ENCODE measurements around the gene CPLANE1. TPM values are rescaled to one million over a fixed set of nuclear protein-coding genes. Genes with fewer than 3 reads are reported as not detected.
"Not testable (repeated sequence)": the region's sequence is repeated elsewhere in the genome, so short reads cannot be mapped to it uniquely, and the experiment has no call there.

The CPLANE1 gene
- total RNA-seq, 1 experiment from 2014 or later = 21.9 TPM

DNA sequence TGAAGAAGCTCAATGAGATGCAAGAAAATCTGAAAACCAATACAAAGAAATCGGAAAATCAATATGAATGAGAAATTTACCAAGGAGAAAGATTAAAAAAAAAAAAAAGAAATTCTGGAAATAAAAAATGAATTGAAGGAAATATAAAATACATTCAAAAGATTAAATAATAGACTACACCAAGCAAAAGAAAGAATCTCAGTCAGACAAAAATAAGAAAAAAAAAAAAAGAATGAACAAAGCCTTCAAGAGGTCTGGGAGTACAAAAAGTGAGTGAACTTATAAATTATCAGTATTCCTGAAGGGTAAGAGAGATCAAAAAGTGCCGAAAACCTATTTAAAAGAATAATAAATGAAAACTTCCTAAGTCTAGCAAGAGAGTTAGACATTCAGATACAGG lies 14.9 kb downstream of the CPLANE1 start:
- Histone ChIP-seq H3K27ac (ENCODE audit: low read depth, low read length, poor library complexity, severe bottlenecking) (no peak overlapping the region), H3K27me3 (replicated peaks; ENCODE audit: insufficient read depth, low read depth, low read length, poor library complexity) (no peaks in the 10 kb centered on the region), H3K36me3 (ENCODE audit: insufficient read depth, low read length, poor library complexity, severe bottlenecking) (peaks cover 23% of the 10 kb centered on the region), H3K4me3 (ENCODE audit: low read depth, low read length, poor library complexity, severe bottlenecking) (no peak overlapping the region), H3K4me1 (ENCODE audit: insufficient read depth, low read length, poor library complexity, severe bottlenecking) (no peaks in the 10 kb centered on the region), H3K9me3 (ENCODE audit: low read depth, low read length, poor library complexity, severe bottlenecking) (no peaks in the 10 kb centered on the region)
- CTCF ChIA-PET = no interaction called here
- POLR2A ChIA-PET (ENCODE audit: low non-redundant PET) = no interaction called here
- intact Hi-C loops (cut with micrococcal nuclease; ENCODE audit: unreplicated experiment) = no loop called here
- no peak for DNase-seq (ENCODE audit: low spot score)
- BruUV-seq (replicated peaks) = no TSS peak
- TF ChIP-seq, protein P1, sequence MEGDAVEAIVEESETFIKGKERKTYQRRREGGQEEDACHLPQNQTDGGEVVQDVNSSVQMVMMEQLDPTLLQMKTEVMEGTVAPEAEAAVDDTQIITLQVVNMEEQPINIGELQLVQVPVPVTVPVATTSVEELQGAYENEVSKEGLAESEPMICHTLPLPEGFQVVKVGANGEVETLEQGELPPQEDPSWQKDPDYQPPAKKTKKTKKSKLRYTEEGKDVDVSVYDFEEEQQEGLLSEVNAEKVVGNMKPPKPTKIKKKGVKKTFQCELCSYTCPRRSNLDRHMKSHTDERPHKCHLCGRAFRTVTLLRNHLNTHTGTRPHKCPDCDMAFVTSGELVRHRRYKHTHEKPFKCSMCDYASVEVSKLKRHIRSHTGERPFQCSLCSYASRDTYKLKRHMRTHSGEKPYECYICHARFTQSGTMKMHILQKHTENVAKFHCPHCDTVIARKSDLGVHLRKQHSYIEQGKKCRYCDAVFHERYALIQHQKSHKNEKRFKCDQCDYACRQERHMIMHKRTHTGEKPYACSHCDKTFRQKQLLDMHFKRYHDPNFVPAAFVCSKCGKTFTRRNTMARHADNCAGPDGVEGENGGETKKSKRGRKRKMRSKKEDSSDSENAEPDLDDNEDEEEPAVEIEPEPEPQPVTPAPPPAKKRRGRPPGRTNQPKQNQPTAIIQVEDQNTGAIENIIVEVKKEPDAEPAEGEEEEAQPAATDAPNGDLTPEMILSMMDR (conservative IDR thresholded peaks at IDR 0.05; ENCODE audit: low read depth, low read length) = no peak
- TF ChIP-seq EZH2 (IDR thresholded peaks at IDR 0.05; ENCODE audit: borderline replicate concordance, low read depth, low read length, poor library complexity, severe bottlenecking) = no peak

DNA sequence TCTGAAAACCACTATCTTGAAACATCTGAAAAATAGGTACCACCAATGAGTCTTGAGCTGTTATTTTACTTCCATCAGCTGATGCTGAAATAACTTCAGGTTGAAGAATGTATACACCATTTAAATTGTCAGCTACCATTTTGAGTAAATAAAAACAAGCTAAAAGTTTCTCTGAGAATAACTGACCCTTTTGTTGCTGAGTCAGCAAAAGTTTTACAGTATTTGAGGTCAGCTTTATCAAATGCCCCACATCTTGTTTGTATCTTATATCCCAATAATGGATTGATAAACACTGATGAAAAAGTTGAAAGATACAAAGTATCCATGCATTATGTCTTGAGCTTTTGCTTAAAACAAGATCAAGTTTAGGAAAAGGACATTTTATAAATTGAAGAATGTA lies 22.8 kb downstream of the CPLANE1 start:
- DNase-seq (ENCODE audit: low spot score) = no peak
- BruUV-seq (replicated peaks) = no TSS peak
- CTCF ChIA-PET = no interaction called here
- Histone ChIP-seq H3K4me1 (ENCODE audit: insufficient read depth, low read length, poor library complexity, severe bottlenecking) (no peaks in the 10 kb centered on the region), H3K36me3 (ENCODE audit: insufficient read depth, low read length, poor library complexity, severe bottlenecking) (peaks cover 21% of the 10 kb centered on the region), H3K27ac (ENCODE audit: low read depth, low read length, poor library complexity, severe bottlenecking) (no peak overlapping the region), H3K4me3 (ENCODE audit: low read depth, low read length, poor library complexity, severe bottlenecking) (no peak overlapping the region), H3K9me3 (ENCODE audit: low read depth, low read length, poor library complexity, severe bottlenecking) (no peaks in the 10 kb centered on the region), H3K27me3 (replicated peaks; ENCODE audit: insufficient read depth, low read depth, low read length, poor library complexity) (no peaks in the 10 kb centered on the region)
- intact Hi-C loops (cut with micrococcal nuclease; ENCODE audit: unreplicated experiment) = no loop called here
- POLR2A ChIA-PET (ENCODE audit: low non-redundant PET) = no interaction called here
- TF ChIP-seq, protein P1 (conservative IDR thresholded peaks at IDR 0.05; ENCODE audit: low read depth, low read length) = no peak
- no peak for TF ChIP-seq EZH2 (IDR thresholded peaks at IDR 0.05; ENCODE audit: borderline replicate concordance, low read depth, low read length, poor library complexity, severe bottlenecking)

DNA sequence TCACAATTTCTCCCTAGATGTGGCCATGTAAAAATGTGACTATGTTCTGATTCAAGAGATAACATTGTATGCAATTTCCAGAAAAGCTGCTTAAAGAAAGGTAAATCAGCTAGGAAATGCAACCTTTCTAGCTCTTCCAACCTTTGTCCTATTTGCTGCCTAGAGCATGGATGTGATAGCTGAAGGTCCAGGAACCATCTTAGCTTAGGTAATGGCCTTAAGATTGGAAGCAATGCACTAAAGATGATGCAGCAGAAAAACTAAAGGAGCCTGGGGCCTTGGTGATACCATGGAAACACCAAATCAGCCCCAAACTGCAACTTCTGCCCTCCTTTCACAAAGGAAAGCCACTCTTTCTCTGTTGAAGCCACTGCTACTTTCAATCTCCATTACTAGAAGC lies 27.0 kb downstream of the CPLANE1 start:
- H3K27me3 ChIP-seq (replicated peaks; ENCODE audit: insufficient read depth, low read depth, low read length, poor library complexity) = no peaks in the 10 kb centered on the region
- ChIA-PET POLR2A (ENCODE audit: low non-redundant PET) (no interaction called here), CTCF (no interaction called here)
- no TSS peak for BruUV-seq (replicated peaks)
- TF ChIP-seq, protein P1 (conservative IDR thresholded peaks at IDR 0.05; ENCODE audit: low read depth, low read length) = no peak
- TF ChIP-seq EZH2 (IDR thresholded peaks at IDR 0.05; ENCODE audit: borderline replicate concordance, low read depth, low read length, poor library complexity, severe bottlenecking) = no peak
- intact Hi-C loops (cut with micrococcal nuclease; ENCODE audit: unreplicated experiment) = no loop called here
- no peak for DNase-seq (ENCODE audit: low spot score)
- H3K4me1 ChIP-seq (ENCODE audit: insufficient read depth, low read length, poor library complexity, severe bottlenecking) = no peaks in the 10 kb centered on the region
- no peak overlapping the region for H3K4me3 ChIP-seq (ENCODE audit: low read depth, low read length, poor library complexity, severe bottlenecking)
- H3K36me3 ChIP-seq (ENCODE audit: insufficient read depth, low read length, poor library complexity, severe bottlenecking) = peaks cover 17% of the 10 kb centered on the region
- no peak overlapping the region for H3K27ac ChIP-seq (ENCODE audit: low read depth, low read length, poor library complexity, severe bottlenecking)
- H3K9me3 ChIP-seq (ENCODE audit: low read depth, low read length, poor library complexity, severe bottlenecking) = no peaks in the 10 kb centered on the region

DNA sequence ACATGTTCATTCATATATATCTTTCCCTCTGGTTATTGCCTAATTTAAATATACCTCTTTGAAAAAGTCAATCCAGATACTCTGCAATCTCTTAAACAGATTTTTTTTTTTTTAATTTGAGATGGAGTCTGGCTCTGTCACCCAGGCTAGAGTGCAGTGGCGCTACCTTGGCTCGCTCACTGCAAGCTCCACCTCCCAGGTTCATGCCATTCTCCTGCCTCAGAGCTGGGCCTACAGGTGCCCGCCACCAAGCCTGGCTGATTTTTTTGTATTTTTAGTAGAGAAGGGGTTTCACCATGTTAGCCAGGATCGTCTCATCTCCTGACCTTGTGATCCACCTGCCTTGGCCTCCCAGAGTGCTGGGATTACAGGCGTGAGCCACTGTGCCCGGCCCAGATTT lies 28.8 kb downstream of the CPLANE1 start:
- H3K27ac ChIP-seq (ENCODE audit: low read depth, low read length, poor library complexity, severe bottlenecking); DNase-seq (ENCODE audit: low spot score); H3K27me3 ChIP-seq (replicated peaks; ENCODE audit: insufficient read depth, low read depth, low read length, poor library complexity); intact Hi-C loops (cut with micrococcal nuclease; ENCODE audit: unreplicated experiment); POLR2A ChIA-PET (ENCODE audit: low non-redundant PET); BruUV-seq (replicated peaks); H3K4me3 ChIP-seq (ENCODE audit: low read depth, low read length, poor library complexity, severe bottlenecking); H3K9me3 ChIP-seq (ENCODE audit: low read depth, low read length, poor library complexity, severe bottlenecking); H3K4me1 ChIP-seq (ENCODE audit: insufficient read depth, low read length, poor library complexity, severe bottlenecking); CTCF ChIA-PET: not testable (repeated sequence)
- H3K36me3 ChIP-seq (ENCODE audit: insufficient read depth, low read length, poor library complexity, severe bottlenecking) = peaks cover 11% of the 10 kb centered on the region

DNA sequence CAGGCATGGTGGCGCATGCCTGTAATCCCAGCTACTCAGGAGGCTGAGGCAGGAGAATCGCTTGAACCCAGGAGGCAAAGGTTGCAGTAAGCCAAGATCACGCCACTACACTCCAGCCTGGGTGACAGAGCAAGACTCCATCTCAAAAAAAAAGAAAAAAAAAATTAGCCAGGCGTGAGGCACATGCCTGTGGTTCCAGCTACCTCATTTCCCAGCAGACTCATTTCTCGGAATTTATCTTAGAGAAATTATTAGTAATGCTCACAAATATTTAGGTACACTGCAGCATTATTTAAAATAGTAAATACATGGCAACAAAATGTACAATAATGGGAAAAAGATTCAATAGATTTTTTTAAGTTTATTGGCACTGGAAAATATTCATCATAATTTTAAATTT lies 29.8 kb downstream of the CPLANE1 start:
- H3K27me3 ChIP-seq (replicated peaks; ENCODE audit: insufficient read depth, low read depth, low read length, poor library complexity); CTCF ChIA-PET; H3K27ac ChIP-seq (ENCODE audit: low read depth, low read length, poor library complexity, severe bottlenecking); BruUV-seq (replicated peaks); H3K9me3 ChIP-seq (ENCODE audit: low read depth, low read length, poor library complexity, severe bottlenecking); H3K4me1 ChIP-seq (ENCODE audit: insufficient read depth, low read length, poor library complexity, severe bottlenecking); H3K4me3 ChIP-seq (ENCODE audit: low read depth, low read length, poor library complexity, severe bottlenecking); intact Hi-C loops (cut with micrococcal nuclease; ENCODE audit: unreplicated experiment); POLR2A ChIA-PET (ENCODE audit: low non-redundant PET); DNase-seq (ENCODE audit: low spot score): not testable (repeated sequence)
- H3K36me3 ChIP-seq (ENCODE audit: insufficient read depth, low read length, poor library complexity, severe bottlenecking) = peaks cover 11% of the 10 kb centered on the region
